Stimulated activated CD4-positive, alpha-beta T cell treated with anti-CD3 and anti-CD28 coated beads, Interleukin-4, amount 100 ng/mL, for 24 hours (primary cell): ENCODE data around the gene GRIN3B.

Experiments
- DNase-seq: peaks from one replicate; pipeline ENCODE4 v3.0.0-alpha.2; 2020

GRIN3B gene

DNA sequence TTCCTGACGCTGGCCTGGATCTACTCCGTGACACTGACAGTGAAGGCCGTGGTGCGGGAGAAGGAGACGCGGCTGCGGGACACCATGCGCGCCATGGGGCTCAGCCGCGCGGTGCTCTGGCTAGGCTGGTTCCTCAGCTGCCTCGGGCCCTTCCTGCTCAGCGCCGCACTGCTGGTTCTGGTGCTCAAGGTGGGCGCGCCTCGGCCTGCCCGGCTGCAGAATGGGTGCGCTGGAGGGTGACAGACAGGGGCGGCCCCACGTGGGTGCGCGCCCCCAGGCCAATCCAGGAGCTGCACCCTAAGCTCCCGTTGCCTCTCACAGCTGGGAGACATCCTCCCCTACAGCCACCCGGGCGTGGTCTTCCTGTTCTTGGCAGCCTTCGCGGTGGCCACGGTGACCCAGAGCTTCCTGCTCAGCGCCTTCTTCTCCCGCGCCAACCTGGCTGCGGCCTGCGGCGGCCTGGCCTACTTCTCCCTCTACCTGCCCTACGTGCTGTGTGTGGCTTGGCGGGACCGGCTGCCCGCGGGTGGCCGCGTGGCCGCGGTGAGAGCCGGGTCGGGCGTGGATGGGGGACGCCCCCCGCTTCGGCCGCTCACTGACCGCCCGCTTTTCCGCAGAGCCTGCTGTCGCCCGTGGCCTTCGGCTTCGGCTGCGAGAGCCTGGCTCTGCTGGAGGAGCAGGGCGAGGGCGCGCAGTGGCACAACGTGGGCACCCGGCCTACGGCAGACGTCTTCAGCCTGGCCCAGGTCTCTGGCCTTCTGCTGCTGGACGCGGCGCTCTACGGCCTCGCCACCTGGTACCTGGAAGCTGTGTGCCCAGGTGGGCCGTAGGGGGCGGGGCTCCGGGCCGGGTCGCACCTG, 46.8 kb downstream of the GRIN3B start:
- DNase-seq = no peak

DNA sequence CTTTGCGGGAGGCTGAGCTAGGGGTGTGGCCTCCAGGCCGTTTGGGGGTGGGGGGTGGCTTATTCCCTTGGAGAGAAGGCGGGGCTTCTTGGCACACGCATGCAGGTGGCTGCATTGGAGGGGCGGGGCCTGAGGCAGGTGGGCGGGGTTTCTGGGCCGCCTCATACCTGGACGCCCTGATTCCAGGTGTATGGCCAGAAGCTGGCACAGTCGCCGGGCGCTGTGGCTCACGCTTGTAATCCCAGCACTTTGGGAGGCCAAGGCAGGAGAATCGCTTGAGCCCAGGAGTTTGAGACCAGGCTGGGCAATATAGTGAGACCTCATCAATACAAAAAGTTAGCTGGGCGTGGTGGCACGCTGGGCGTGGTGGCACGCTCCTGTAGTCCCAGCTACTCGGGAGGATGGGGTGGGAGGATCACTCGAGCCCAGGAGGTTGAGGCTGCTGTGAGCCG, 47.5 kb downstream of the GRIN3B start:
- DNase-seq = no peak

- no peak for DNase-seq
Measured at GRCh38 chr19:1049106-1049505, 48.9 kb downstream of the GRIN3B start.

GRCh38 chr19:1049800-1050199, 49.6 kb downstream of the GRIN3B start:
- no peak for DNase-seq

DNA sequence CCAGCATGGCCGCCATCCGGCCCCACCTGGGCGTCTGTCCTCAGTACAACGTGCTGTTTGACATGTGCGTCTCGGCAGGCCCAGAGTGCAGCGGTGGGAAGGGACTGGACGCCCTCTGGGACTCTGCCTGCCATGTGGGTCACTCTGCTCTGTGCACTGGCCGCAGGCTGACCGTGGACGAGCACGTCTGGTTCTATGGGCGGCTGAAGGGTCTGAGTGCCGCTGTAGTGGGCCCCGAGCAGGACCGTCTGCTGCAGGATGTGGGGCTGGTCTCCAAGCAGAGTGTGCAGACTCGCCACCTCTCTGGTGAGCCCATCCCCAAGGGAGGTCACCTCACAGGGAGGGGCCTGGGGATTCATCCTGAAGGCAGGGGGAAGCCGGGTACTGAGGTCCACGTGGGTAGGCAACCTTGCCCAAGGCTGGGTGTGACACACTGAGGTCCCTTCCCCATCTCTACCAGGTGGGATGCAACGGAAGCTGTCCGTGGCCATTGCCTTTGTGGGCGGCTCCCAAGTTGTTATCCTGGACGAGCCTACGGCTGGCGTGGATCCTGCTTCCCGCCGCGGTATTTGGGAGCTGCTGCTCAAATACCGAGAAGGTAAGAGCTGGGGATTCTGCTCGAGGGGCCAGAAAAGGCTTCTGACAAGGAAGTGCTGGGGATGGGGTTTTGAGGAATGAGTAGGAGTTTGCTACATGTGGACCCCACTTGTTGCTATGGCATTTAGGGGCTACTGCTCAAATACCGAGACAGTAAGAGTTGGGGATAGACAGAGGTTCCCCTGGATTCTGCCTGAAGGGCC, 51.0 kb downstream of the GRIN3B start:
- DNase-seq = no peak

DNA sequence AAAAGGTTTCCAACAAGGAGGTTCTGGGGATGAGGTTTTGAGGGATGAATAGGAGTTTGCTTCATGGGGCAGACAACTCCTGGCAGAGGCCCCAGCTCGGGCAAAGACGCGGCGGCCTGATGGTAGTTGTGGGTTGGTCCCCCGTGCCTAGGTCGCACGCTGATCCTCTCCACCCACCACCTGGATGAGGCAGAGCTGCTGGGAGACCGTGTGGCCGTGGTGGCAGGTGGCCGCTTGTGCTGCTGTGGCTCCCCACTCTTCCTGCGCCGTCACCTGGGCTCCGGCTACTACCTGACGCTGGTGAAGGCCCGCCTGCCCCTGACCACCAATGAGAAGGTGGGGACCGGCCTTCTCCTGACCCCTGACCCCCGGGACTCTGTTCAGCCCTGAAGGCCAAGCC, 51.6 kb downstream of the GRIN3B start:
- DNase-seq = no peak

DNA sequence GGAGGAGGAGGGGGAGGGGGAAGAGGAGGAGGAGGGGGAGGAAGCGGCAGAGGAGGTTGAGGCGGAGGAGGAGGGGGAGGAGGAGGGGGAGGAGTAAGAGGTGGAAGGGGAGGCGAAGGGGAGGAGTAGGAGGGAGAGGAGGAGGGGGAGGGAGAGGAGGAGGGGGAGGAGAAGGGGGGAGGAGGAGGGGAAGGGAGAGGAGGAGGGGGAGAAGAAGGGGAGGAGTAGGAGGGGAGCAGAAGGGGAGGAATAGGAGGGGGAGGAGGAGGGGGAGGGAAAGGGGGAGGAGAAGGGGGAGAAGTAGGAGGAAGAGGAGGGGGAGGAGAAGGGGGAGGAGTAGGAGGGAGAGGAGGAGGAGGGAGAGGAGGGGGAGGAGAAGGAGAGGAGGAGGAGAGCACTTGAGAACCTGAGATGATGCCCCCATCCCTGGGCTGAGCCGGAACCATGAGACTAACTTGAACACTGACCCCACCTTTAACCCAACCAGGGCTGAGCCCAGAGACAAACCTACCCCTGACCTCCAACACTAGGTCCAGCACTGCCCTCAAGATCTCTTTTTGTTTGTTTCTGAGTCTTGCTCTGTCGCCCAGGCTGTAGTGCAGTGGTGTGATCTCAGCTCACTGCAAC, 52.2 kb downstream of the GRIN3B start:
- DNase-seq = no peak

- DNase-seq = no peak
Measured at GRCh38 chr19:1053176-1054101, 53.2 kb downstream of the GRIN3B start.

GRCh38 chr19:1054102-1055027, 54.1 kb downstream of the GRIN3B start:
- no peak for DNase-seq

GRCh38 chr19:1055028-1055425, 54.8 kb downstream of the GRIN3B start:
- DNase-seq = no peak

- no peak for DNase-seq
Measured at GRCh38 chr19:1055886-1056620, 55.8 kb downstream of the GRIN3B start.

GRCh38 chr19:1057176-1057855, 57.1 kb downstream of the GRIN3B start:
- peak; percentile 52 for DNase-seq

DNA sequence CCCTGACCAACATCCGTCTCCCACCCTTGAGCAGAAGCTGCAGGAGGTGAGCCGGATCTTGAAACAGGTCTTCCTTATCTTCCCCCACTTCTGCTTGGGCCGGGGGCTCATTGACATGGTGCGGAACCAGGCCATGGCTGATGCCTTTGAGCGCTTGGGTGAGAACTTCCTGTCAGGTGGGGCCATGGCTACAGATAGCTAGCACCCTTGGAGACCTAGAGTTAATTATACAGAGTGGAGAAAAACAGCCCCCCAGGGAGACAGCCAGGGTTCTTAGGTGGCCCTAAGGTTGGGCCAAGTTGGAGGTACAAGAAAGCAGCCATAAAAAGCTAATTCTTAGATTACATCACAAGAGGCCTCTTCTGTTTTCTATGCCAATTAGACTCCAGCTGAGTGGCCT, 57.9 kb downstream of the GRIN3B start:
- DNase-seq = no peak
